Trophoblast cell (in vitro differentiated cells and primary cell): Measurements from ENCODE around the gene GUCY1B1.

Experiments used
- DNase-seq, 2 donors: peaks; one replicate each; pipeline ENCODE4 v3.0.0-alpha.2; 2016
- H2AFZ ChIP-seq: 2 replicates; pipeline ENCODE4 v1.6.1; 2013; ENCODE audit warnings: low read length, moderate library complexity, mild to moderate bottlenecking; ENCODE audit not compliant: insufficient read depth, poor library complexity
- H2AK5ac ChIP-seq: 2 replicates; pipeline ENCODE4 v1.6.1; 2013; ENCODE audit warnings: mild to moderate bottlenecking, low read length
- H2BK120ac ChIP-seq: 2 replicates; pipeline ENCODE4 v1.6.1; 2013; ENCODE audit warnings: low read length, mild to moderate bottlenecking, moderate library complexity; ENCODE audit not compliant: insufficient read depth, poor library complexity
- H2BK12ac ChIP-seq: 2 replicates; pipeline ENCODE4 v1.6.1; 2013; ENCODE audit warnings: mild to moderate bottlenecking, low read length, moderate library complexity
- H2BK5ac ChIP-seq: 2 replicates; pipeline ENCODE4 v1.6.1; 2013; ENCODE audit warnings: low read length, low read depth, moderate library complexity, mild to moderate bottlenecking; ENCODE audit not compliant: poor library complexity
- H3K14ac ChIP-seq: 2 replicates; pipeline ENCODE4 v1.6.1; 2013; ENCODE audit warnings: mild to moderate bottlenecking, low read length
- H3K18ac ChIP-seq: 2 replicates; pipeline ENCODE4 v1.6.1; 2013; ENCODE audit warnings: mild to moderate bottlenecking, low read length
- H3K23ac ChIP-seq: 2 replicates; pipeline ENCODE4 v1.6.1; 2013; ENCODE audit warnings: low read length
- H3K27ac ChIP-seq: 2 replicates; pipeline ENCODE4 v1.5.1; 2013; ENCODE audit warnings: low read depth, mild to moderate bottlenecking, inconsistent platforms, low read length, moderate library complexity
- H3K27me3 ChIP-seq: 2 replicates; pipeline ENCODE4 v1.6.1; 2013; ENCODE audit warnings: inconsistent platforms, mild to moderate bottlenecking, low read length, moderate library complexity; ENCODE audit not compliant: insufficient read depth
- H3K36me3 ChIP-seq, 2 experiments: 1 replicate in 1 of 2; 2 replicates in 1 of 2; pipeline ENCODE4 v1.6.1; 2013; ENCODE audit warnings: low read length in 2 of 2, mild to moderate bottlenecking in 2 of 2, moderate library complexity in 1 of 2; ENCODE audit not compliant: insufficient read depth in 2 of 2, control insufficient read depth in 1 of 2
- H3K4ac ChIP-seq: 2 replicates; pipeline ENCODE4 v1.6.1; 2013; ENCODE audit warnings: low read depth, mild to moderate bottlenecking, low read length, moderate library complexity
- H3K4me1 ChIP-seq, 2 experiments: 1 replicate in 1 of 2; 2 replicates in 1 of 2; pipeline ENCODE4 v1.6.1; 2013; ENCODE audit warnings: low read length in 2 of 2, mild to moderate bottlenecking in 2 of 2, moderate library complexity in 1 of 2; ENCODE audit not compliant: insufficient read depth in 2 of 2, control insufficient read depth in 1 of 2
- H3K4me2 ChIP-seq: 2 replicates; pipeline ENCODE4 v1.6.1; 2013; ENCODE audit warnings: inconsistent platforms, mild to moderate bottlenecking, low read length, moderate library complexity
- H3K4me3 ChIP-seq: 2 replicates; pipeline ENCODE4 v1.5.1; 2013; ENCODE audit warnings: mild to moderate bottlenecking, low read depth, low read length, inconsistent platforms
- H3K79me1 ChIP-seq: one replicate; pipeline ENCODE4 v1.6.1; 2013; ENCODE audit warnings: low read length
- H3K79me2 ChIP-seq: 2 replicates; pipeline ENCODE4 v1.6.1; 2013; ENCODE audit warnings: low read length, mild to moderate bottlenecking; ENCODE audit not compliant: control insufficient read depth, insufficient read depth, poor library complexity
- H3K9ac ChIP-seq: 2 replicates; pipeline ENCODE4 v1.6.1; 2013; ENCODE audit warnings: mild to moderate bottlenecking, low read length
- H3K9me3 ChIP-seq: 2 replicates; pipeline ENCODE4 v1.6.1; 2013; ENCODE audit warnings: low read depth, mild to moderate bottlenecking, control low read depth, inconsistent platforms, low read length; ENCODE audit not compliant: insufficient read depth
- H4K12ac ChIP-seq: 2 replicates; pipeline ENCODE4 v1.6.1; 2013; ENCODE audit warnings: low read depth, mild to moderate bottlenecking, low read length, moderate library complexity
- H4K8ac ChIP-seq: 2 replicates; pipeline ENCODE4 v1.6.1; 2013; ENCODE audit warnings: low read depth, mild to moderate bottlenecking, low read length, moderate library complexity
- H4K91ac ChIP-seq: one replicate; pipeline ENCODE4 v1.6.1; 2013; ENCODE audit warnings: low read depth, mild to moderate bottlenecking, low read length, moderate library complexity
- WGBS: extraction: QIAGEN DNeasy Blood & Tissue Kit; methylation state at CpG from one replicate; pipeline ENCODE4 v1.1.7; 2013; ENCODE audit warnings: missing lambda C conversion rate; ENCODE audit not compliant: insufficient read length, insufficient coverage; ENCODE audit errors: extremely low coverage; 5-methylcytosine and 5-hydroxymethylcytosine counted together

The GUCY1B1 gene

GRCh38 chr4:155789391-155789790, 30.6 kb downstream of the GUCY1B1 start:
- no peak overlapping the region for H3K14ac ChIP-seq
- whole genome bisulfite sequencing: no CpG with 5 or more reads among the region's 6 CpGs
- no peak overlapping the region for H4K12ac ChIP-seq
- no peaks in the 10 kb centered on the region for H3K79me2 ChIP-seq
- no peak for DNase-seq
- no peak overlapping the region for H3K23ac ChIP-seq
- no peaks in the 10 kb centered on the region for H3K36me3 ChIP-seq
- H2BK120ac ChIP-seq: no peak overlapping the region
- H2AK5ac ChIP-seq: no peak overlapping the region
- H3K9me3 ChIP-seq: no peaks in the 10 kb centered on the region
- no peak overlapping the region for H2BK12ac ChIP-seq
- no peak overlapping the region for H3K4ac ChIP-seq
- H3K18ac ChIP-seq: no peak overlapping the region
- H4K91ac ChIP-seq: no peak overlapping the region
- no peak overlapping the region for H4K8ac ChIP-seq
- H3K9ac ChIP-seq: no peak overlapping the region
- H3K4me3 ChIP-seq: no peak overlapping the region
- no peak overlapping the region for H2AFZ ChIP-seq
- H3K27ac ChIP-seq: no peak overlapping the region
- no peaks in the 10 kb centered on the region for H3K4me1 ChIP-seq
- no peak overlapping the region for H2BK5ac ChIP-seq
- H3K27me3 ChIP-seq: no peaks in the 10 kb centered on the region
- H3K4me2 ChIP-seq: no peak overlapping the region
- no peaks in the 10 kb centered on the region for H3K79me1 ChIP-seq

- Histone ChIP-seq H3K9me3 (no peaks in the 10 kb centered on the region), H4K91ac (no peak overlapping the region), H3K23ac (no peak overlapping the region), H3K4me1 (no peaks in the 10 kb centered on the region), H3K27me3 (no peaks in the 10 kb centered on the region), H3K27ac (no peak overlapping the region), H3K14ac (no peak overlapping the region), H4K8ac (no peak overlapping the region), H3K36me3 (no peaks in the 10 kb centered on the region), H2AK5ac (no peak overlapping the region), H2BK120ac (no peak overlapping the region), H4K12ac (no peak overlapping the region), H2BK12ac (no peak overlapping the region), H3K79me1 (no peaks in the 10 kb centered on the region), H3K18ac (no peak overlapping the region), H3K4me3 (no peak overlapping the region), H3K9ac (no peak overlapping the region), H3K4ac (no peak overlapping the region), H3K79me2 (no peaks in the 10 kb centered on the region), H2BK5ac (no peak overlapping the region), H2AFZ (no peak overlapping the region), H3K4me2 (no peak overlapping the region)
- no CpG with 5 or more reads among the region's 3 CpGs for WGBS
- no peak for DNase-seq
Observed at GRCh38 chr4:155789982-155790381, 31.2 kb downstream of the GUCY1B1 start.

- WGBS: no CpG with 5 or more reads among the region's 1 CpG
- Histone ChIP-seq H3K18ac (no peak overlapping the region), H2BK5ac (no peak overlapping the region), H2BK12ac (no peak overlapping the region), H3K79me2 (no peaks in the 10 kb centered on the region), H3K4me2 (no peak overlapping the region), H3K27me3 (no peaks in the 10 kb centered on the region), H3K9ac (no peak overlapping the region), H2BK120ac (no peak overlapping the region), H3K14ac (no peak overlapping the region), H4K12ac (no peak overlapping the region), H2AK5ac (no peak overlapping the region), H3K27ac (no peak overlapping the region), H3K4me1 (no peaks in the 10 kb centered on the region), H3K79me1 (no peaks in the 10 kb centered on the region), H3K4me3 (no peak overlapping the region), H3K4ac (no peak overlapping the region), H4K91ac (no peak overlapping the region), H3K23ac (no peak overlapping the region), H3K36me3 (no peaks in the 10 kb centered on the region), H3K9me3 (no peaks in the 10 kb centered on the region), H2AFZ (no peak overlapping the region), H4K8ac (no peak overlapping the region)
- DNase-seq: no peak
Observed at GRCh38 chr4:155794589-155795236, 35.9 kb downstream of the GUCY1B1 start.

DNA sequence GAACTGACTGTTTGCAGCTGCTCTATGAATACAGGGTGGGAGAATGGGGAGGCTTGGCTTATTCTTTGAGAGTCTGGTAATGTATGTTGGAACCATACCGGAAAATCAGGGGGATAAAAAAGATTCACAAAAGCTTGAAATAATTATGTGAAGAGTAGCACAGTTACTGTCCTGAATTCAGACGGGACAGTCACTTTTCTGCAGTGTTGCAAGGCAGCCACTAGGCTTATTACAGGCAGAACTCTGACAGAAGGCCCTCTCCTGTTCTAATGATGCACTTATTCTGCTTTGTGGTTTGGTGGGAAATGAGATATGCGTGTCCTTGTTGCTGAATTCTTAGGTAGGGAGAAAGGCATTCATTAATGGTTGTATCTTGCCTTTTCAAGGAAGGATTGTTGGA, 37.2 kb downstream of the GUCY1B1 start:
- Histone ChIP-seq H3K9ac (no peak overlapping the region), H3K4ac (no peak overlapping the region), H3K27ac (no peak overlapping the region), H3K36me3 (no peaks in the 10 kb centered on the region), H3K23ac (no peak overlapping the region), H2BK12ac (no peak overlapping the region), H3K79me2 (no peaks in the 10 kb centered on the region), H2AK5ac (no peak overlapping the region), H2AFZ (no peak overlapping the region), H2BK5ac (no peak overlapping the region), H3K4me1 (no peaks in the 10 kb centered on the region), H4K12ac (no peak overlapping the region), H2BK120ac (no peak overlapping the region), H4K91ac (no peak overlapping the region), H3K9me3 (no peaks in the 10 kb centered on the region), H4K8ac (no peak overlapping the region), H3K14ac (no peak overlapping the region), H3K4me2 (no peak overlapping the region), H3K79me1 (no peaks in the 10 kb centered on the region), H3K18ac (no peak overlapping the region), H3K4me3 (no peak overlapping the region), H3K27me3 (no peaks in the 10 kb centered on the region)
- no CpG with 5 or more reads among the region's 3 CpGs for WGBS
- DNase-seq: peak in 1 of 2 donors; percentile 25
